K562 (cell line): Measurements from ENCODE around the gene TAC3. TPM values are rescaled to one million over a fixed set of nuclear protein-coding genes. Genes with fewer than 3 reads are reported as not detected.

Experiments
- ARNT ChIP-seq, 2 experiments: fragments of 450-650 bp; IDR thresholded peaks; 2 replicates each; pipeline ENCODE4 v1.6.1; 2016; ENCODE audit warnings: mild to moderate bottlenecking in 1 of 2
- BHLHE40 ChIP-seq: IDR thresholded peaks from 2 replicates; pipeline ENCODE4 v1.6.1; 2011; ENCODE audit warnings: low read length, improper control_type of control experiment
- FIP1L1 ChIP-seq: fragments of 200-400 bp; formaldehyde crosslinking; IDR thresholded peaks from 2 replicates; pipeline ENCODE4 v1.6.1; 2018; ENCODE audit warnings: mild to moderate bottlenecking, low read depth, low read length; ENCODE audit not compliant: poor library complexity, severe bottlenecking
- MNT ChIP-seq, 2 experiments: fragments of 450-650 bp; conservative IDR thresholded peaks; 2 replicates each; pipeline ENCODE4 v1.6.1; 2017; ENCODE audit warnings: mild to moderate bottlenecking in 2 of 2, moderate library complexity in 2 of 2
- NCOA1 ChIP-seq: fragments of 450-650 bp; IDR thresholded peaks from 2 replicates; pipeline ENCODE4 v1.6.1; 2016; ENCODE audit warnings: low read depth
- NR1H2 ChIP-seq: sonication (generic); formaldehyde crosslinking; IDR thresholded peaks from 2 replicates; pipeline ENCODE4 v1.4.0; 2020; ENCODE audit warnings: mild to moderate bottlenecking, missing genetic modification reagents
- NR2C1 ChIP-seq, 2 experiments: fragments of 450-650 bp; IDR thresholded peaks; 2 replicates each; pipeline ENCODE4 v1.6.1; 2017; ENCODE audit warnings: mild to moderate bottlenecking in 2 of 2, antibody characterized with exemption in 1 of 2, inconsistent platforms in 1 of 2, missing compliant biosample characterization in 1 of 2, missing genetic modification characterization in 1 of 2
- NR2C2 ChIP-seq, 2 experiments: fragments of 200-800 bp in 1 of 2; sonication (Bioruptor generic) in 1 of 2; sonication (generic) in 1 of 2; formaldehyde crosslinking in 1 of 2; IDR thresholded peaks; 2 replicates each; pipeline versions ENCODE4 v1.6.1 to v1.8.0; 2016 to 2022; ENCODE audit warnings: mild to moderate bottlenecking in 1 of 2, missing compliant biosample characterization in 1 of 2, missing genetic modification characterization in 1 of 2, missing genetic modification reagents in 1 of 2
- PPARD ChIP-seq: fragments of 250-450 bp; sonication (Bioruptor Pico); IDR thresholded peaks from 2 replicates; pipeline ENCODE4 v1.8.0; 2022; ENCODE audit warnings: inconsistent platforms, mild to moderate bottlenecking, moderate library complexity
- RBBP5 ChIP-seq: fragments of 200-600 bp; sonication (generic); IDR thresholded peaks from 2 replicates; pipeline ENCODE4 v1.6.1; 2012; ENCODE audit warnings: borderline replicate concordance, mild to moderate bottlenecking, low read length, control low read depth, inconsistent platforms; ENCODE audit not compliant: insufficient read depth, poor library complexity, severe bottlenecking
- TAL1 ChIP-seq: fragments of 450-650 bp; IDR thresholded peaks from 2 replicates; pipeline ENCODE4 v1.6.1; 2016; ENCODE audit warnings: mild to moderate bottlenecking
- TOE1 ChIP-seq, 2 experiments: fragments of 450-650 bp in 1 of 2; sonication (generic) in 1 of 2; formaldehyde crosslinking in 1 of 2; IDR thresholded peaks; 2 replicates each; pipeline versions ENCODE4 v1.7.1 to v1.8.0; 2016 to 2022; ENCODE audit warnings: borderline replicate concordance in 2 of 2, mild to moderate bottlenecking in 2 of 2, antibody characterized with exemption in 1 of 2, inconsistent platforms in 1 of 2, low read depth in 1 of 2, missing genetic modification reagents in 1 of 2, moderate library complexity in 1 of 2
- TSHZ1 ChIP-seq: fragments of 250-450 bp; sonication (Bioruptor Pico); IDR thresholded peaks from 2 replicates; pipeline ENCODE4 v1.4.0; 2020; ENCODE audit warnings: mild to moderate bottlenecking, moderate library complexity
- ZBTB1 ChIP-seq: sonication (generic); formaldehyde crosslinking; IDR thresholded peaks from 2 replicates; pipeline ENCODE4 v1.8.1; 2023; ENCODE audit warnings: missing genetic modification reagents, low read depth, mild to moderate bottlenecking, borderline replicate concordance
- ZBTB11 ChIP-seq, 3 experiments: fragments of 200-800 bp in 1 of 3; fragments of 250-450 bp in 1 of 3; fragments of 450-650 bp in 1 of 3; sonication (Bioruptor Pico) in 1 of 3; sonication (Bioruptor generic) in 1 of 3; formaldehyde crosslinking in 1 of 3; IDR thresholded peaks; 2 replicates each; pipeline versions ENCODE4 v1.6.1 to v1.8.0; 2016 to 2022; ENCODE audit warnings: mild to moderate bottlenecking in 2 of 3, missing genetic modification characterization in 2 of 3, missing compliant biosample characterization in 1 of 3, moderate library complexity in 1 of 3
- ZNF282 ChIP-seq: sonication (generic); formaldehyde crosslinking; IDR thresholded peaks from 2 replicates; pipeline ENCODE4 v1.8.1; 2023; ENCODE audit warnings: missing genetic modification reagents
- polyA plus RNA-seq, 8 experiments: library from polyadenylated mRNA; depleted of rRNA in 4 of 8; stranded (reverse) in 5 of 8; unstranded in 3 of 8; fragments of >200 nt; fragmentation: Nextera tagmentation in 2 of 8; fragmentation: Illumina TruSeq in 1 of 8; extraction: Ambion mirVana in 2 of 8; extraction: Trizol in 1 of 8; gene quantifications; 2 replicates each; pipeline versions ENCODE4 v1.2.1 to v1.2.3, GENCODE V29; 2011 to 2014; ENCODE audit warnings: inconsistent platforms in 1 of 8, missing spikeins in 1 of 8
- total RNA-seq, 7 experiments: library from RNA; depleted of rRNA in 6 of 7; stranded (reverse); fragments of >200 nt in 6 of 7; fragmentation: Illumina TruSeq in 2 of 7; extraction: Trizol in 2 of 7; gene quantifications; 2 replicates each; pipeline versions ENCODE4 v1.2.1 to v1.2.3, GENCODE V29; 2011 to 2021; ENCODE audit warnings: low replicate concordance in 1 of 7

The TAC3 gene
- total and polyA plus RNA-seq, 9 of the 15 experiments (the other 6 are each of a cell fraction or from before 2014, with no cell fraction given) = 0.29 to 2.8 (median 1.4) TPM

- TF ChIP-seq FIP1L1 (no peak), ZBTB11 (CRISPR knock-in tag; IDR thresholded peaks at IDR 0.05) (peak in 1 of 3 experiments; percentile 45; a peak in 1 of 6 replicates), NR2C1 (IDR thresholded peaks at IDR 0.05) (no peak), NR2C1 (tag; IDR thresholded peaks at IDR 0.05) (no peak), RBBP5 (no peak), NCOA1 (no peak), MNT (conservative IDR thresholded peaks at IDR 0.05) (peak in 1 of 2 experiments; percentile 30; a peak in 1 of 4 replicates), TOE1 (IDR thresholded peaks at IDR 0.05; ENCODE audit: borderline replicate concordance) (no peak), TOE1 (CRISPR knock-in tag; IDR thresholded peaks at IDR 0.05; ENCODE audit: borderline replicate concordance, low read depth) (no peak), ARNT (IDR thresholded peaks at IDR 0.05) (no peak), ZNF282 (CRISPR knock-in tag) (no peak), ZBTB1 (CRISPR knock-in tag) (no peak), TSHZ1 (CRISPR knock-in tag) (no peak), NR1H2 (CRISPR knock-in tag) (no peak), NR2C2 (CRISPR knock-in tag; IDR thresholded peaks at IDR 0.05) (no peak), NR2C2 (tag; IDR thresholded peaks at IDR 0.05) (no peak), BHLHE40 (peak; percentile 85), PPARD (CRISPR knock-in tag) (no peak), TAL1 (peak; percentile 91)
These were observed 22.9 kb upstream of the TAC3 start (continued) for GRCh38 chr12:57039016-57039798.
